Activated T-helper 1 cell treated with anti-CD3 and anti-CD28 coated beads, Interleukin-2, amount 50 U/mL, for 16 hours (primary cell): ENCODE data around the gene LRP8.
"Not testable (repeated sequence)": the region's sequence is repeated elsewhere in the genome, so short reads cannot be mapped to it uniquely, and the experiment has no call there.

Experiments used
- DNase-seq, 2 donors: peaks; one replicate each; pipeline ENCODE4 v3.0.0-alpha.2; 2020; ENCODE audit warnings: low read depth in 1 of 2, low spot score in 1 of 2

LRP8 gene

GRCh38 chr1:53285969-53286760, 41.7 kb downstream of the LRP8 start:
- DNase-seq: no peak

GRCh38 chr1:53285546-53285945, 42.3 kb downstream of the LRP8 start:
- DNase-seq: no peak

- no peak for DNase-seq
Measured at GRCh38 chr1:53284224-53285020, 43.4 kb downstream of the LRP8 start.

GRCh38 chr1:53283156-53283555, 44.7 kb downstream of the LRP8 start:
- not testable (repeated sequence) for DNase-seq

GRCh38 chr1:53281133-53281532, 46.7 kb downstream of the LRP8 start:
- DNase-seq: no peak

- DNase-seq: no peak
Measured at GRCh38 chr1:53280496-53280895, 47.4 kb downstream of the LRP8 start.

GRCh38 chr1:53279296-53280200, 48.3 kb downstream of the LRP8 start:
- no peak for DNase-seq

GRCh38 chr1:53278298-53278725, 49.6 kb downstream of the LRP8 start:
- peak; percentile 53 to 69 for DNase-seq

- DNase-seq: no peak
Measured at GRCh38 chr1:53277326-53277725, 50.5 kb downstream of the LRP8 start.

GRCh38 chr1:53276902-53277281, 51.0 kb downstream of the LRP8 start:
- DNase-seq: no peak

GRCh38 chr1:53276153-53276901, 51.5 kb downstream of the LRP8 start:
- no peak for DNase-seq

GRCh38 chr1:53275566-53275965, 52.3 kb downstream of the LRP8 start:
- no peak for DNase-seq

- no peak for DNase-seq
Measured at GRCh38 chr1:53274541-53275185, 53.2 kb downstream of the LRP8 start.

- DNase-seq: no peak
Measured at GRCh38 chr1:53274026-53274425, 53.8 kb downstream of the LRP8 start.

- no peak for DNase-seq
Measured at GRCh38 chr1:53273526-53273925, 54.3 kb downstream of the LRP8 start.

- no peak for DNase-seq
Measured at GRCh38 chr1:53272349-53272748, 55.5 kb downstream of the LRP8 start.

GRCh38 chr1:53271446-53272090, 56.3 kb downstream of the LRP8 start:
- DNase-seq: no peak

GRCh38 chr1:53270873-53271272, 57.0 kb downstream of the LRP8 start:
- DNase-seq: no peak

- DNase-seq: no peak
Measured at GRCh38 chr1:53270107-53270506, 57.8 kb downstream of the LRP8 start.

GRCh38 chr1:53267761-53268160, 60.1 kb downstream of the LRP8 start:
- no peak for DNase-seq
